ENCODE measurements around the gene SRD5A3. TPM values are rescaled to one million over a fixed set of nuclear protein-coding genes. Genes with fewer than 3 reads are reported as not detected.
"Not testable (repeated sequence)": the region's sequence is repeated elsewhere in the genome, so short reads cannot be mapped to it uniquely, and the experiment has no call there.

SRD5A3 gene
- total RNA-seq, 1 donor from 2014 or later = 14.6 TPM

GRCh38 chr4:55340266-55340665 lies 5.8 kb upstream of the SRD5A3 start:
- intact Hi-C loops (cut with DNase I) = no loop called here
- no peak for ATAC-seq

GRCh38 chr4:55343887-55344286 lies 2.2 kb upstream of the SRD5A3 start:
- no peak for ATAC-seq
- DNase-seq (ENCODE audit: low spot score) = no peak
- intact Hi-C loops (cut with DNase I) = no loop called here

More at GRCh38 chr4:55340266-55340665, 5.8 kb upstream of the SRD5A3 start:
- DNase-seq (ENCODE audit: low spot score) = no peak

- ATAC-seq (no peak), DNase-seq (ENCODE audit: low spot score) (no peak)
- intact Hi-C loops (cut with DNase I) = no loop called here
These were observed 988 bp upstream of the SRD5A3 start for GRCh38 chr4:55345054-55345453.

GRCh38 chr4:55346851-55347255 lies 811 bp downstream of the SRD5A3 start:
- DNase-seq (ENCODE audit: low spot score) = no peak
- intact Hi-C loops (cut with DNase I) = no loop called here
- ATAC-seq = no peak

- intact Hi-C loops (cut with DNase I) = no loop called here
- DNase-seq (ENCODE audit: low spot score) = no peak
- ATAC-seq = no peak
These were observed 1.7 kb downstream of the SRD5A3 start for GRCh38 chr4:55347610-55348228.

GRCh38 chr4:55348466-55348865 lies 2.4 kb downstream of the SRD5A3 start:
- DNase-seq (ENCODE audit: low spot score) (no peak), ATAC-seq (no peak)
- intact Hi-C loops (cut with DNase I) = no loop called here

- DNase-seq (ENCODE audit: low spot score); intact Hi-C loops (cut with DNase I); ATAC-seq: not testable (repeated sequence)
These were observed 4.8 kb downstream of the SRD5A3 start for GRCh38 chr4:55350870-55351269.

- ATAC-seq (no peak), DNase-seq (ENCODE audit: low spot score) (no peak)
- intact Hi-C loops (cut with DNase I) = no loop called here
These were observed 5.8 kb downstream of the SRD5A3 start for GRCh38 chr4:55351824-55352223.

GRCh38 chr4:55352726-55353125 lies 6.7 kb downstream of the SRD5A3 start:
- no peak for ATAC-seq
- no peak for DNase-seq (ENCODE audit: low spot score)
- intact Hi-C loops (cut with DNase I) = no loop called here

- DNase-seq (ENCODE audit: low spot score); intact Hi-C loops (cut with DNase I); ATAC-seq: not testable (repeated sequence)
These were observed 7.2 kb downstream of the SRD5A3 start for GRCh38 chr4:55353228-55353747.

GRCh38 chr4:55354648-55355047 lies 8.6 kb downstream of the SRD5A3 start:
- intact Hi-C loops (cut with DNase I) = no loop called here
- no peak for DNase-seq (ENCODE audit: low spot score)
- ATAC-seq = no peak

- no peak for DNase-seq (ENCODE audit: low spot score)
- intact Hi-C loops (cut with DNase I) = no loop called here
- no peak for ATAC-seq
These were observed 9.5 kb downstream of the SRD5A3 start for GRCh38 chr4:55355555-55355954.

GRCh38 chr4:55356991-55357461 lies 11.0 kb downstream of the SRD5A3 start:
- ATAC-seq (no peak), DNase-seq (ENCODE audit: low spot score) (no peak)
- intact Hi-C loops (cut with DNase I) = no loop called here

- no peak for DNase-seq (ENCODE audit: low spot score)
- intact Hi-C loops (cut with DNase I) = no loop called here
- no peak for ATAC-seq
These were observed 12.2 kb downstream of the SRD5A3 start for GRCh38 chr4:55358246-55358645.

GRCh38 chr4:55358668-55359067 lies 12.6 kb downstream of the SRD5A3 start:
- DNase-seq (ENCODE audit: low spot score) (no peak), ATAC-seq (peak; percentile 75)
- intact Hi-C loops (cut with DNase I) = no loop called here

- peak; percentile 75 for ATAC-seq
- intact Hi-C loops (cut with DNase I) = no loop called here
- no peak for DNase-seq (ENCODE audit: low spot score)
These were observed 13.4 kb downstream of the SRD5A3 start for GRCh38 chr4:55359397-55359916.

GRCh38 chr4:55362938-55363337 lies 16.9 kb downstream of the SRD5A3 start:
- intact Hi-C loops (cut with DNase I); DNase-seq (ENCODE audit: low spot score); ATAC-seq: not testable (repeated sequence)

GRCh38 chr4:55363691-55364351 lies 17.8 kb downstream of the SRD5A3 start:
- no peak for DNase-seq (ENCODE audit: low spot score)
- ATAC-seq = peak; percentile 47
- intact Hi-C loops (cut with DNase I) = no loop called here

GRCh38 chr4:55364691-55365344 lies 18.8 kb downstream of the SRD5A3 start:
- peak; percentile 66 for ATAC-seq
- DNase-seq (ENCODE audit: low spot score) = no peak
- intact Hi-C loops (cut with DNase I) = no loop called here

GRCh38 chr4:55365345-55365728 lies 19.3 kb downstream of the SRD5A3 start:
- no peak for DNase-seq (ENCODE audit: low spot score)

More at GRCh38 chr4:55365345-55365728, 19.3 kb downstream of the SRD5A3 start:
- ATAC-seq = no peak
- intact Hi-C loops (cut with DNase I) = no loop called here
